ENCODE measurements around the gene XIRP1. TPM values are rescaled to one million over a fixed set of nuclear protein-coding genes. Genes with fewer than 3 reads are reported as not detected.

The XIRP1 gene
- total RNA-seq, 1 donor from 2014 or later = not detected

DNA sequence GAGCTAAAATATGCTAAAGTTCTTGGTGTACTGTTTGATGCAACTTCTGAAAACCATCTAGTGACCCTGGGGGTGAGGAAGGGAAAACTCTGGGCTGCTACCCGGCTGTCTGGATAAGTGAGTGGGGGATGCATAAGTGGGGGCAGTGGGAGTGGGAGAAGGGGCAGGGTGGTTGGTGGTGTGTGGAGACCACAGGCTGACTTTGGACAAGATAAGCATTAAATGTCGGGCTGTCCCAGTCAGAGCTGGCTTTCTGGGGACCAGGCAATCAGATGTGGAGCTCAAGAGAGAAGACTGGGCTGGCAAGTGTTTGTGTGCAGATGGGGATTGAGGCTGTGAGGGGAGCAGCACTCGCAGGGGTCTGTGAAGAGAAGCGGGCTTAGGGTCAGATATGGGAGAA, 11.0 kb upstream of the XIRP1 start:
- no peak overlapping the region for H3K27ac Mint-ChIP-seq (ENCODE audit: unreplicated experiment)
- TF ChIP-seq, protein P1, sequence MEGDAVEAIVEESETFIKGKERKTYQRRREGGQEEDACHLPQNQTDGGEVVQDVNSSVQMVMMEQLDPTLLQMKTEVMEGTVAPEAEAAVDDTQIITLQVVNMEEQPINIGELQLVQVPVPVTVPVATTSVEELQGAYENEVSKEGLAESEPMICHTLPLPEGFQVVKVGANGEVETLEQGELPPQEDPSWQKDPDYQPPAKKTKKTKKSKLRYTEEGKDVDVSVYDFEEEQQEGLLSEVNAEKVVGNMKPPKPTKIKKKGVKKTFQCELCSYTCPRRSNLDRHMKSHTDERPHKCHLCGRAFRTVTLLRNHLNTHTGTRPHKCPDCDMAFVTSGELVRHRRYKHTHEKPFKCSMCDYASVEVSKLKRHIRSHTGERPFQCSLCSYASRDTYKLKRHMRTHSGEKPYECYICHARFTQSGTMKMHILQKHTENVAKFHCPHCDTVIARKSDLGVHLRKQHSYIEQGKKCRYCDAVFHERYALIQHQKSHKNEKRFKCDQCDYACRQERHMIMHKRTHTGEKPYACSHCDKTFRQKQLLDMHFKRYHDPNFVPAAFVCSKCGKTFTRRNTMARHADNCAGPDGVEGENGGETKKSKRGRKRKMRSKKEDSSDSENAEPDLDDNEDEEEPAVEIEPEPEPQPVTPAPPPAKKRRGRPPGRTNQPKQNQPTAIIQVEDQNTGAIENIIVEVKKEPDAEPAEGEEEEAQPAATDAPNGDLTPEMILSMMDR (conservative IDR thresholded peaks at IDR 0.05) = no peak

DNA sequence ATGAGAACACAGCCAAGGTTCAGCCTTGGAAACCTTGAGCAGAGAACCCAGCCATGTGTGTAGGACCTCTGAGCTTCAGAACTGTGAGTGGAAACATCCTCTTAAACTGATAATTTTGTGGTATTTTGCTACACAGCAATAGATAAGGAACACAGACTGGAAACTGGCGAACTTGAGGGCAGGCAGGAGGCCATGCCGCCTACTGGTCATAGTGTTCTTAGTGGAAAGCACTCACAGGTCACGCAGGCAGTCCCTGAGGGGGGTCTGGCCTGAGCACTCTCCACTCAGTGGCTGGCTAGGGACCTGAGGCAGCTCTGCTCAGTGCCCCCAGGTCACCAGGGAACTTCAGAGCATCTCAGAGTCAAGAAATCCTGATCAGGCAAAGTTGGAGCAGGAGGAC, 9.7 kb upstream of the XIRP1 start:
- Mint-ChIP-seq H3K36me3 (ENCODE audit: low read depth) (no peaks in the 10 kb centered on the region), H3K4me3 (no peak overlapping the region), H3K4me1 (no peaks in the 10 kb centered on the region), H3K27me3 (ENCODE audit: low read depth) (peaks cover 23% of the 10 kb centered on the region), H3K27ac (ENCODE audit: unreplicated experiment) (no peak overlapping the region), H3K9me3 (no peaks in the 10 kb centered on the region)
- TF ChIP-seq, protein P1 (conservative IDR thresholded peaks at IDR 0.05) = no peak
- DNase-seq (ENCODE audit: low read depth, low spot score) = no peak

More for the DNA sequence above, 11.0 kb upstream of the XIRP1 start:
- no peak for DNase-seq (ENCODE audit: low read depth, low spot score)
- H3K9me3 Mint-ChIP-seq = no peaks in the 10 kb centered on the region
- H3K4me3 Mint-ChIP-seq = no peak overlapping the region
- peaks cover 9% of the 10 kb centered on the region for H3K4me1 Mint-ChIP-seq
- peaks cover 19% of the 10 kb centered on the region for H3K27me3 Mint-ChIP-seq (ENCODE audit: low read depth)
- no peaks in the 10 kb centered on the region for H3K36me3 Mint-ChIP-seq (ENCODE audit: low read depth)

DNA sequence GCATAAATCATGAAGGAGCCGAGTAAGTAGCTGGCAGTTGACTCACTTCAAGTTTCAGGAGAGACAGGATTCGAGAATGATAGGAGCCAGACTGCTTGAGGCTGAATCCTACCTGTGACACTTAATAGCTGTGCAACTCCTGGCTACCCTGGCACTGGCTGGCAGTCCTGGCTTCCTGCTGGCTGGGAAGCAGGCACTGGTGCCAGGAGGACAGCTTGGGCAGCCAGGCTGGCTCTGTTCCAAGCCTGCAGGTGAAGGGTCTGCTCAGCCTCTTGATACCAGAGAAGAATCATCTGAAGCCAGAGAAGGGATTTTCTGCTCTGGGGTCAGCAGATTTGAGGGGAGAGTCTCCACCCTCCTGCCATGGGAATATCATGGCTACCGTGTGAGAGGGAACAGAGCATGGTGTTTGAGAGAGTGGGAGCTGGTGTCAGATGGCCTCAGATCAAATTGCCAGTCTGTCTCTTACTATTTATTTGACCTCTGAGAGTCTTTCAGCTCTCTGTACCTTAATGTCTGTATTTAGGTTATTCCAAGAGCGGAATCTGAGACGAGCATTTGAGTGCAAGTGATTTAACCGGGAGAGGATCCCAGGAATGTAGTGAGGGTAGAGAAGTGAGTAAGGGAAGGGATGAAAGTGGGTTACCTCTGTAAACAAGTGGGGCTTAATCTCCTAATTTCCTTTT, 4.4 kb upstream of the XIRP1 start:
- Mint-ChIP-seq H3K27me3 (ENCODE audit: low read depth) (peaks cover 27% of the 10 kb centered on the region), H3K9me3 (no peaks in the 10 kb centered on the region)
- no peak for DNase-seq (ENCODE audit: low read depth, low spot score)

DNA sequence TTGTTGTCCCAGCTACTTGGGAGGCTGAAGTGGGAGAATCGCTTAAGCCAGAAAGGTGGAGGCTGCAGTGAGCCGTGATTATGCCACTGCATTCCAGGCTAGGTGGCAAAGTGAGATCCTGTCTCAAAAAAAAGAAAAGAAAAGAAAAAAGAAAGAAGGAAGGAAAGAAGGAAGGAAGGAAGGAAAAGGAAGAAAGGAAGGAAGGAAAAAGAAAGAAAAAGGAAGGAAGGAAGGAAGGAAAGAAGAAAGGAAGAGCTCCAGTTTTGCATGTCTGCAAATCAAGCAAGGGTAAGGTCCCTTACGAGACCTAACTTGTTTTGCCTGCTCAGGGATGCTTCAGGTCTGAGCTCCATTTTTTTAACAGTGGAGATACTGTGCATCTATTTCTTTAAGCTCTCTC, 3.6 kb upstream of the XIRP1 start:
- TF ChIP-seq, protein P1 (conservative IDR thresholded peaks at IDR 0.05) = no peak

More for the DNA sequence above, 4.4 kb upstream of the XIRP1 start:
- Mint-ChIP-seq H3K36me3 (ENCODE audit: low read depth) (no peaks in the 10 kb centered on the region), H3K4me1 (no peaks in the 10 kb centered on the region), H3K4me3 (no peak overlapping the region), H3K27ac (ENCODE audit: unreplicated experiment) (no peak overlapping the region)
- TF ChIP-seq, protein P1 (conservative IDR thresholded peaks at IDR 0.05) = no peak

DNA sequence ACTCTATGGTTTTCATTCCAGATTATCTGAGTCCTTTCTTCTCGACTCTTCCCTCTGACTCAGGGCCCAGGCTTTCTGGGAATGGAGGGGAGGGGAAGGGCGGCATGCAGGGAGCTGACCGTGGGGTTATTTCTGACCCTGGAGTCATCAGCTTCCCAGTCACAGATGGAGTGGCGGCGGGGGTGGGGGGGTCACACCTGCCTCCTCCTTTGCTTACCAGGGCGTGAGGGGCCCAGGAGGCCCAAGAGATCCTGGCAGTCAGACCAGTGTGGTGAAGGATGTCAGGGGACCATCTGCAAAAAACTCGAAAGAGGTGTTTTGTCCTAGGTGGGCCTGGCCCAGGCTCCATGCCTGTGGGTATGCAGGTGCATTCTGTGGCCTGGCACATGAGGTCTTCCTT, 996 bp upstream of the XIRP1 start:
- no peak overlapping the region for H3K27ac Mint-ChIP-seq (ENCODE audit: unreplicated experiment)
- no peak overlapping the region for H3K4me3 Mint-ChIP-seq
- no peaks in the 10 kb centered on the region for H3K9me3 Mint-ChIP-seq
- peaks cover 19% of the 10 kb centered on the region for H3K27me3 Mint-ChIP-seq (ENCODE audit: low read depth)
- no peak for DNase-seq (ENCODE audit: low read depth, low spot score)
- TF ChIP-seq, protein P1 (conservative IDR thresholded peaks at IDR 0.05) = no peak
- peaks cover 7% of the 10 kb centered on the region for H3K4me1 Mint-ChIP-seq
- H3K36me3 Mint-ChIP-seq (ENCODE audit: low read depth) = no peaks in the 10 kb centered on the region

More for the DNA sequence above, 3.6 kb upstream of the XIRP1 start:
- no peak for DNase-seq (ENCODE audit: low read depth, low spot score)
- no peaks in the 10 kb centered on the region for H3K9me3 Mint-ChIP-seq
- H3K4me3 Mint-ChIP-seq = no peak overlapping the region
- H3K4me1 Mint-ChIP-seq = no peaks in the 10 kb centered on the region
- no peak overlapping the region for H3K27ac Mint-ChIP-seq (ENCODE audit: unreplicated experiment)
- peaks cover 21% of the 10 kb centered on the region for H3K27me3 Mint-ChIP-seq (ENCODE audit: low read depth)
- no peaks in the 10 kb centered on the region for H3K36me3 Mint-ChIP-seq (ENCODE audit: low read depth)
